Naive B cell (primary cell): Measurements from ENCODE around the gene MTLN. TPM values are rescaled to one million over a fixed set of nuclear protein-coding genes. Genes with fewer than 3 reads are reported as not detected.
A peak's percentile ranks its signal among the peaks of the same experiment; 100 is the strongest.

Source experiments
- ATAC-seq, 2 donors: fragments of 150-1000 bp; cut with Tn5 transposase; 2 replicates each; pipeline ENCODE4 v1.10.0; 2021; ENCODE audit warnings: low read depth in 2 of 2, mild to moderate bottlenecking in 2 of 2, moderate library complexity in 2 of 2
- DNase-seq: peaks from one replicate; pipeline ENCODE4 v3.0.0; 2022
- H3K27ac Mint-ChIP-seq, 6 donors: one replicate each; pipeline ENCODE4 v1.8.0; 2020 to 2022; ENCODE audit warnings: mild to moderate bottlenecking in 6 of 6, mixed read lengths in 6 of 6, moderate library complexity in 5 of 6, inconsistent platforms in 2 of 6
- H3K27me3 Mint-ChIP-seq, 3 donors: one replicate each; pipeline ENCODE4 v1.8.0; 2021 to 2022; ENCODE audit warnings: mixed read lengths in 3 of 3, mild to moderate bottlenecking in 1 of 3
- H3K36me3 Mint-ChIP-seq, 2 donors: one replicate each; pipeline ENCODE4 v1.8.0; 2020 to 2022; ENCODE audit warnings: mixed read lengths in 2 of 2, inconsistent platforms in 1 of 2, mild to moderate bottlenecking in 1 of 2
- H3K4me1 Mint-ChIP-seq, 3 donors: one replicate each; pipeline ENCODE4 v1.8.0; 2020 to 2022; ENCODE audit warnings: mixed read lengths in 3 of 3, inconsistent platforms in 1 of 3, mild to moderate bottlenecking in 1 of 3, moderate library complexity in 1 of 3
- H3K4me3 Mint-ChIP-seq, 8 donors: one replicate each; pipeline ENCODE4 v1.8.0; 2020 to 2022; ENCODE audit warnings: mild to moderate bottlenecking in 8 of 8, mixed read lengths in 8 of 8, moderate library complexity in 8 of 8, inconsistent platforms in 2 of 8
- H3K9me3 Mint-ChIP-seq, 7 donors: one replicate each; pipeline ENCODE4 v1.8.0; 2020 to 2022; ENCODE audit warnings: mixed read lengths in 7 of 7, mild to moderate bottlenecking in 5 of 7, inconsistent platforms in 2 of 7, moderate library complexity in 1 of 7
- polyA plus RNA-seq, 6 donors: library from polyadenylated mRNA; unstranded; fragments of 300-500 nt; fragmentation: Illumina TruSeq; gene quantifications; one replicate each; pipeline ENCODE4 v1.2.3, GENCODE V29; 2021; ENCODE audit warnings: low read depth in 6 of 6

Gene MTLN
- polyA plus RNA-seq, 6 donors from 2014 or later = 24.7 to 105 (median 57.9) TPM

DNA sequence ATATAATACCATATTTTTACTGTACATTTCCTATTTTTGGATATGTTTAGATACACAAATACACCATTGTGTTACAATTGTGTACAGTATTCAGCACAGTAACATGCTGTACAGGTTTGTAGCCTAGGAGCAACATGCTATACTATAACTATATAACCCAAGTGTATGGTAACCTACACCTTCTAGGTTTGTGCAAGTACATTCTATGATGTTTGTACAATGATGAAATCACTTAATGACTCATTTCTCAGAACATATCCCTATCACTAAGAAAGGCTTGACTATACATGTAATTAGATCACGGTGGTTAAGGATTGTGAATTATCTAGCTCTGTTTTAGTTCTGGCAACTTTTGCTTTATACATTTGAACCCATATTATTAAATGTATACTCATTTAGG lies 38.8 kb downstream of the MTLN start:
- Mint-ChIP-seq H3K36me3 (peaks cover 0 to 8% of the 10 kb centered on the region in 2 donors), H3K9me3 (peaks cover 0 to 10% (median 2%) of the 10 kb centered on the region in 7 donors), H3K27ac (no peak overlapping the region), H3K4me3 (no peak overlapping the region), H3K4me1 (peaks cover 5 to 8% (median 6%) of the 10 kb centered on the region in 3 donors), H3K27me3 (peaks cover 0 to 11% (median 8%) of the 10 kb centered on the region in 3 donors)
- no peak for DNase-seq
- no peak for ATAC-seq

GRCh38 chr2:110172506-110172905 lies 39.8 kb downstream of the MTLN start:
- Mint-ChIP-seq H3K4me1 (peaks cover 5 to 8% (median 6%) of the 10 kb centered on the region in 3 donors), H3K9me3 (peaks cover 0 to 10% (median 2%) of the 10 kb centered on the region in 7 donors), H3K27ac (no peak overlapping the region), H3K27me3 (peaks cover 0 to 11% (median 8%) of the 10 kb centered on the region in 3 donors), H3K36me3 (peaks cover 0 to 8% of the 10 kb centered on the region in 2 donors), H3K4me3 (no peak overlapping the region)
- DNase-seq = no peak
- no peak for ATAC-seq

DNA sequence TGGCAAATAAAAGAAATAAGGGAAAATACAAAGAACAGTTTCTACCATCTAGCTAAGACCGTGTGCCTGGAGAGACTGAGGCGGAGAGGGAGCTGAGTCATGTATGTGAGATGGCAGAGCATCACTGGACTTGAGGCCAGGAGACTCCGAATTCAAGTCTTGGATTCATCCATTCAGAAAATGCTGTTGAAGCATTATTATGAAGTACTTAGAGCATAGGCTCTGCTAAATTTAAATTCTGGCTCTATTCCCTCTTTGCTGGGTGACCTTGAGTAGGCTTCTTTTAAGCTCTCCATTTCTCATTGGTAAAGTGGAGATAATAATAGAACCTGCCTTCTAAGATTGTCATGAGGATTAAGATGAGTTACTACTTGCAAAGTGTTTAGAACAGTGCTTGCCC lies 42.2 kb downstream of the MTLN start:
- H3K4me3 Mint-ChIP-seq = peak overlapping the region in 6 of 8 donors; percentile 11 to 74 (median 42)
- DNase-seq = no peak
- no peak for ATAC-seq
- H3K36me3 Mint-ChIP-seq = peaks cover 0 to 8% of the 10 kb centered on the region in 2 donors
- peaks cover 0 to 10% (median 2%) of the 10 kb centered on the region in 7 donors for H3K9me3 Mint-ChIP-seq
- no peaks in the 10 kb centered on the region for H3K27me3 Mint-ChIP-seq
- peaks cover 5 to 8% (median 6%) of the 10 kb centered on the region in 3 donors for H3K4me1 Mint-ChIP-seq
- peak overlapping the region in 2 of 6 donors; percentile 5 to 20 for H3K27ac Mint-ChIP-seq

- H3K9me3 Mint-ChIP-seq = peaks cover 0 to 10% (median 2%) of the 10 kb centered on the region in 7 donors
- peaks cover 3 to 4% (median 4%) of the 10 kb centered on the region in 3 donors for H3K27me3 Mint-ChIP-seq
- ATAC-seq (no peak), DNase-seq (no peak)
- H3K36me3 Mint-ChIP-seq = peaks cover 0 to 11% of the 10 kb centered on the region in 2 donors
- H3K4me1 Mint-ChIP-seq = peaks cover 5 to 8% (median 6%) of the 10 kb centered on the region in 3 donors
- H3K27ac Mint-ChIP-seq = no peak overlapping the region
- H3K4me3 Mint-ChIP-seq = no peak overlapping the region
These were observed 44.9 kb downstream of the MTLN start for GRCh38 chr2:110167326-110168000.

- Mint-ChIP-seq H3K4me3 (no peak overlapping the region), H3K27me3 (peaks cover 4 to 7% (median 6%) of the 10 kb centered on the region in 3 donors), H3K4me1 (peaks cover 5 to 8% (median 6%) of the 10 kb centered on the region in 3 donors), H3K36me3 (peaks cover 0 to 15% of the 10 kb centered on the region in 2 donors), H3K9me3 (peaks cover 0 to 10% (median 2%) of the 10 kb centered on the region in 7 donors), H3K27ac (no peak overlapping the region)
- no peak for ATAC-seq
- DNase-seq = no peak
These were observed 46.1 kb downstream of the MTLN start for GRCh38 chr2:110166266-110166665.

Other genes with a start within 250 kb of the MTLN start
- gene MALL, start 96.7 kb downstream of the MTLN start, polyA plus RNA-seq = not detected
- 1 to 10 TPM in 4 of 6 donors, under 1 TPM in 1, not detected in 1; 0.59 to 2.1 (median 1.2) TPM for gene NPHP1, start 7.5 kb downstream of the MTLN start, polyA plus RNA-seq